ENCODE data around the gene KDELR1.

The KDELR1 gene

GRCh38 chr19:48371367-48371766, 20.0 kb downstream of the KDELR1 start:
- Mint-ChIP-seq H3K36me3 (no peaks in the 10 kb centered on the region), H3K27ac (no peak overlapping the region), H3K9me3 (no peaks in the 10 kb centered on the region), H3K4me1 (no peaks in the 10 kb centered on the region), H3K27me3 (peaks cover 4% of the 10 kb centered on the region), H3K4me3 (no peak overlapping the region)
- no peak for ATAC-seq (ENCODE audit: low read depth)
- DNase-seq (ENCODE audit: low spot score in 2 of 2): no peak

- Mint-ChIP-seq H3K4me3 (no peak overlapping the region), H3K9me3 (no peaks in the 10 kb centered on the region), H3K27me3 (peaks cover 4% of the 10 kb centered on the region), H3K36me3 (no peaks in the 10 kb centered on the region), H3K4me1 (no peaks in the 10 kb centered on the region), H3K27ac (peak overlapping the region; percentile 1)
- ATAC-seq (ENCODE audit: low read depth): no peak
- DNase-seq (ENCODE audit: low spot score in 2 of 2): no peak
These were observed 20.4 kb downstream of the KDELR1 start for GRCh38 chr19:48370955-48371354.

- no peaks in the 10 kb centered on the region for H3K36me3 Mint-ChIP-seq
- H3K4me3 Mint-ChIP-seq: no peak overlapping the region
- ATAC-seq (ENCODE audit: low read depth) (no peak), DNase-seq (ENCODE audit: low spot score in 2 of 2) (no peak)
- H3K9me3 Mint-ChIP-seq: no peaks in the 10 kb centered on the region
- peaks cover 6% of the 10 kb centered on the region for H3K4me1 Mint-ChIP-seq
- H3K27me3 Mint-ChIP-seq: peaks cover 2% of the 10 kb centered on the region
- H3K27ac Mint-ChIP-seq: no peak overlapping the region
These were observed 22.4 kb downstream of the KDELR1 start for GRCh38 chr19:48368936-48369335.

GRCh38 chr19:48367855-48368254, 23.5 kb downstream of the KDELR1 start:
- H3K27me3 Mint-ChIP-seq: peaks cover 1% of the 10 kb centered on the region
- DNase-seq (ENCODE audit: low spot score in 2 of 2) (no peak), ATAC-seq (ENCODE audit: low read depth) (no peak)
- H3K9me3 Mint-ChIP-seq: no peaks in the 10 kb centered on the region
- H3K36me3 Mint-ChIP-seq: no peaks in the 10 kb centered on the region
- H3K4me1 Mint-ChIP-seq: peaks cover 8% of the 10 kb centered on the region
- no peak overlapping the region for H3K27ac Mint-ChIP-seq
- no peak overlapping the region for H3K4me3 Mint-ChIP-seq

- H3K4me1 Mint-ChIP-seq: peaks cover 11% of the 10 kb centered on the region
- no peaks in the 10 kb centered on the region for H3K9me3 Mint-ChIP-seq
- no peaks in the 10 kb centered on the region for H3K36me3 Mint-ChIP-seq
- ATAC-seq (ENCODE audit: low read depth) (no peak), DNase-seq (ENCODE audit: low spot score in 2 of 2) (no peak)
- H3K27ac Mint-ChIP-seq: peak overlapping the region; percentile 69
- H3K27me3 Mint-ChIP-seq: no peaks in the 10 kb centered on the region
- peak overlapping the region; percentile 68 for H3K4me3 Mint-ChIP-seq
These were observed 25.7 kb downstream of the KDELR1 start for GRCh38 chr19:48365602-48366001.

- peak overlapping the region; percentile 69 for H3K27ac Mint-ChIP-seq
- ATAC-seq (ENCODE audit: low read depth): peak; percentile 1
- DNase-seq (ENCODE audit: low spot score in 2 of 2): no peak
- no peaks in the 10 kb centered on the region for H3K27me3 Mint-ChIP-seq
- H3K4me1 Mint-ChIP-seq: peaks cover 11% of the 10 kb centered on the region
- peak overlapping the region; percentile 73 for H3K4me3 Mint-ChIP-seq
- no peaks in the 10 kb centered on the region for H3K36me3 Mint-ChIP-seq
- H3K9me3 Mint-ChIP-seq: no peaks in the 10 kb centered on the region
These were observed 26.6 kb downstream of the KDELR1 start for GRCh38 chr19:48364598-48365348.

GRCh38 chr19:48363810-48364597, 27.3 kb downstream of the KDELR1 start, which contains the start of the genes SYNGR4 and TMEM143:
Gene SYNGR4, plus strand, starts transcription at chr19:48364367. Its CDS starts 1,476 bp downstream, at chr19:48365843.
Gene TMEM143, minus strand, starts transcription at chr19:48363940. Its CDS starts 20 bp downstream, at chr19:48363920.
- H3K36me3 Mint-ChIP-seq: peaks cover 2% of the 10 kb centered on the region
- DNase-seq (ENCODE audit: low spot score in 2 of 2): peak; percentile 94 to 98
- ATAC-seq (ENCODE audit: low read depth): peak; percentile 81
- no peaks in the 10 kb centered on the region for H3K27me3 Mint-ChIP-seq
- H3K27ac Mint-ChIP-seq: peak within 1 kb of the TSS; percentile 69
- H3K4me3 Mint-ChIP-seq: peak within 1 kb of the TSS; percentile 73
- no peaks in the 10 kb centered on the region for H3K9me3 Mint-ChIP-seq
- peaks cover 11% of the 10 kb centered on the region for H3K4me1 Mint-ChIP-seq

- H3K4me1 Mint-ChIP-seq: peaks cover 11% of the 10 kb centered on the region
- H3K27ac Mint-ChIP-seq: peak overlapping the region; percentile 69
- H3K9me3 Mint-ChIP-seq: no peaks in the 10 kb centered on the region
- H3K36me3 Mint-ChIP-seq: peaks cover 5% of the 10 kb centered on the region
- ATAC-seq (ENCODE audit: low read depth) (no peak), DNase-seq (ENCODE audit: low spot score in 2 of 2) (peak in 1 of 2 donors; percentile 27)
- H3K27me3 Mint-ChIP-seq: no peaks in the 10 kb centered on the region
- H3K4me3 Mint-ChIP-seq: peak overlapping the region; percentile 73
These were observed 27.9 kb downstream of the KDELR1 start for GRCh38 chr19:48363500-48363809.

GRCh38 chr19:48362716-48363499, 28.4 kb downstream of the KDELR1 start:
- Mint-ChIP-seq H3K4me1 (peaks cover 11% of the 10 kb centered on the region), H3K4me3 (peak overlapping the region; percentile 73), H3K9me3 (no peaks in the 10 kb centered on the region), H3K27ac (peak overlapping the region; percentile 69), H3K27me3 (no peaks in the 10 kb centered on the region), H3K36me3 (peaks cover 7% of the 10 kb centered on the region)
- ATAC-seq (ENCODE audit: low read depth) (peak; percentile 55), DNase-seq (ENCODE audit: low spot score in 2 of 2) (peak; percentile 81 to 83)

GRCh38 chr19:48361912-48362311, 29.4 kb downstream of the KDELR1 start:
- no peak overlapping the region for H3K27ac Mint-ChIP-seq

GRCh38 chr19:48359123-48359522, 32.2 kb downstream of the KDELR1 start:
- no peak for ATAC-seq (ENCODE audit: low read depth)

More at GRCh38 chr19:48361912-48362311, 29.4 kb downstream of the KDELR1 start:
- Mint-ChIP-seq H3K36me3 (peaks cover 7% of the 10 kb centered on the region), H3K27me3 (no peaks in the 10 kb centered on the region), H3K4me3 (no peak overlapping the region), H3K4me1 (peaks cover 11% of the 10 kb centered on the region), H3K9me3 (no peaks in the 10 kb centered on the region)
- DNase-seq (ENCODE audit: low spot score in 2 of 2) (no peak), ATAC-seq (ENCODE audit: low read depth) (no peak)

GRCh38 chr19:48355365-48355954, 35.9 kb downstream of the KDELR1 start:
- peaks cover 7% of the 10 kb centered on the region for H3K4me1 Mint-ChIP-seq
- H3K27ac Mint-ChIP-seq: no peak overlapping the region
- H3K36me3 Mint-ChIP-seq: peaks cover 9% of the 10 kb centered on the region
- no peak overlapping the region for H3K4me3 Mint-ChIP-seq
- ATAC-seq (ENCODE audit: low read depth): no peak
- no peaks in the 10 kb centered on the region for H3K9me3 Mint-ChIP-seq
- no peak for DNase-seq (ENCODE audit: low spot score in 2 of 2)
- no peaks in the 10 kb centered on the region for H3K27me3 Mint-ChIP-seq

More at GRCh38 chr19:48359123-48359522, 32.2 kb downstream of the KDELR1 start:
- no peak overlapping the region for H3K4me3 Mint-ChIP-seq
- H3K9me3 Mint-ChIP-seq: no peaks in the 10 kb centered on the region
- H3K27ac Mint-ChIP-seq: no peak overlapping the region
- no peaks in the 10 kb centered on the region for H3K27me3 Mint-ChIP-seq
- DNase-seq (ENCODE audit: low spot score in 2 of 2): no peak
- peaks cover 7% of the 10 kb centered on the region for H3K36me3 Mint-ChIP-seq
- peaks cover 5% of the 10 kb centered on the region for H3K4me1 Mint-ChIP-seq

GRCh38 chr19:48354332-48354992, 36.9 kb downstream of the KDELR1 start:
- peaks cover 7% of the 10 kb centered on the region for H3K4me1 Mint-ChIP-seq
- DNase-seq (ENCODE audit: low spot score in 2 of 2): no peak
- ATAC-seq (ENCODE audit: low read depth): no peak
- H3K4me3 Mint-ChIP-seq: no peak overlapping the region
- no peaks in the 10 kb centered on the region for H3K27me3 Mint-ChIP-seq
- H3K9me3 Mint-ChIP-seq: no peaks in the 10 kb centered on the region
- peaks cover 9% of the 10 kb centered on the region for H3K36me3 Mint-ChIP-seq
- H3K27ac Mint-ChIP-seq: no peak overlapping the region
